ENCODE measurements around the gene KRTAP7-1. TPM values are rescaled to one million over a fixed set of nuclear protein-coding genes. Genes with fewer than 3 reads are reported as not detected.

Gene KRTAP7-1, protein sequence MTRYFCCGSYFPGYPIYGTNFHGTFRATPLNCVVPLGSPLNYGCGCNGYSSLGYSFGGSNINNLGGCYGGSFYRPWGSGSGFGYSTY
- total RNA-seq (not detected in 2 replicates), polyA plus RNA-seq (not detected in 2 replicates)

DNA sequence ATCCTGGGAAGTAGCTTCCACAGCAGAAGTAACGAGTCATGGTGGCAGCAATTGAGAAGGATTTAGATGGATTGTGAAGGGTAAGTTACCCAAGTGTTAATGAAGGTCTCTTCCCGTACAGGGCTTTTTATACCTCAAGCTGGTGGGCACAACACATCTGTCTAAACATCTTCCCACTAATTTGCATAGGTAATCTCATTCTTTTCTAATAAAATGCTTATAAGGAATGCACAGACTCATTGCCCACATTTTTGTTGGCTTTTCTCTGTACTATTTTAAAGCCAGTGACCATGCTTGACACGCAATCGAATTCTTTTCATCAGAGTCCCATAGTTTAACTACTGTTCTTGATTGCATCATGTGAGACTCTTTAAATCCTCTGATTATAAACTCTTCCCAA, at the start of gene KRTAP7-1:
TSS of gene KRTAP7-1 (minus strand) at position 101 of the 400 bp plus-strand sequence. CDS start at position 40, 61 bp downstream.
- no peak within 1 kb of the TSS for H2AFZ ChIP-seq
- no peaks in the 10 kb centered on the region for H3K4me1 ChIP-seq (ENCODE audit: insufficient read depth)
- H3K36me3 ChIP-seq (replicated peaks; ENCODE audit: insufficient read depth, low read depth) = no peaks in the 10 kb centered on the region
- H3K4me3 ChIP-seq = no peak within 1 kb of the TSS
- H3K9me2 ChIP-seq (replicated peaks; ENCODE audit: insufficient read depth) = no peaks in the 10 kb centered on the region
- no peak within 1 kb of the TSS for H3K27ac ChIP-seq
- no peaks in the 10 kb centered on the region for H3K79me2 ChIP-seq
- H3K9me3 ChIP-seq (ENCODE audit: low read depth) = no peaks in the 10 kb centered on the region
- 88% methylated on average over 4 of the region's 4 CpGs for WGBS (ENCODE audit: low lambda C conversion rate, missing lambda C conversion rate)
- DNase-seq (ENCODE audit: low spot score) = no peak
- H4K20me1 ChIP-seq (ENCODE audit: insufficient read depth, poor library complexity, severe bottlenecking) = no peaks in the 10 kb centered on the region
- TF ChIP-seq EZH2 (IDR thresholded peaks at IDR 0.05; ENCODE audit: borderline replicate concordance) = no peak
- TF ChIP-seq, protein P1, sequence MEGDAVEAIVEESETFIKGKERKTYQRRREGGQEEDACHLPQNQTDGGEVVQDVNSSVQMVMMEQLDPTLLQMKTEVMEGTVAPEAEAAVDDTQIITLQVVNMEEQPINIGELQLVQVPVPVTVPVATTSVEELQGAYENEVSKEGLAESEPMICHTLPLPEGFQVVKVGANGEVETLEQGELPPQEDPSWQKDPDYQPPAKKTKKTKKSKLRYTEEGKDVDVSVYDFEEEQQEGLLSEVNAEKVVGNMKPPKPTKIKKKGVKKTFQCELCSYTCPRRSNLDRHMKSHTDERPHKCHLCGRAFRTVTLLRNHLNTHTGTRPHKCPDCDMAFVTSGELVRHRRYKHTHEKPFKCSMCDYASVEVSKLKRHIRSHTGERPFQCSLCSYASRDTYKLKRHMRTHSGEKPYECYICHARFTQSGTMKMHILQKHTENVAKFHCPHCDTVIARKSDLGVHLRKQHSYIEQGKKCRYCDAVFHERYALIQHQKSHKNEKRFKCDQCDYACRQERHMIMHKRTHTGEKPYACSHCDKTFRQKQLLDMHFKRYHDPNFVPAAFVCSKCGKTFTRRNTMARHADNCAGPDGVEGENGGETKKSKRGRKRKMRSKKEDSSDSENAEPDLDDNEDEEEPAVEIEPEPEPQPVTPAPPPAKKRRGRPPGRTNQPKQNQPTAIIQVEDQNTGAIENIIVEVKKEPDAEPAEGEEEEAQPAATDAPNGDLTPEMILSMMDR (IDR thresholded peaks at IDR 0.05; ENCODE audit: poor library complexity) = no peak
- no peak for TF ChIP-seq EZH2phosphoT487 (IDR thresholded peaks at IDR 0.05; ENCODE audit: low read depth, severe bottlenecking, unreplicated experiment)
- H3K4me2 ChIP-seq = no peak within 1 kb of the TSS
- no peaks in the 10 kb centered on the region for H3K27me3 ChIP-seq

DNA sequence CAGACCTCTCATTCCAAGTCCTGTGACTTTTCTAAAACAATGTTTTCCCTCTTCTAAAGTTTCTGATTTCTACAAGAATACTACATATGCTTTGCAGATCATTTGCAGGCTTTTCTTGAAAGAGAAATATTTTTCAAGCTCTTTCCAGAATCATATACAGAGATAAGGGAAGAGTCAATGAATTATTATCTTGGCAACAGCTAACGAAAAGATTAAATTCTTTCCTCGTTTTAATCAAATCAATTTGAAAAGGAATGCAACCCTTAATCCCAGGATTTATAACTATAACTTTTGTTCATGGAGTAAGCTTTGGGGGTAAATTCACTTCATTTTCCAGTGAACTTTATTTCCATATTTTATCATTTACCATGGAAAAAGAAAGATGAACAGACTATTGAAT, 45.0 kb upstream of the KRTAP7-1 start:
- Histone ChIP-seq H3K4me2 (no peak overlapping the region), H3K36me3 (replicated peaks; ENCODE audit: insufficient read depth, low read depth) (no peaks in the 10 kb centered on the region), H4K20me1 (ENCODE audit: insufficient read depth, poor library complexity, severe bottlenecking) (no peaks in the 10 kb centered on the region), H3K4me1 (ENCODE audit: insufficient read depth) (no peaks in the 10 kb centered on the region), H3K79me2 (no peaks in the 10 kb centered on the region), H3K9me2 (replicated peaks; ENCODE audit: insufficient read depth) (no peaks in the 10 kb centered on the region), H2AFZ (no peak overlapping the region), H3K27me3 (no peaks in the 10 kb centered on the region), H3K9me3 (ENCODE audit: low read depth) (no peaks in the 10 kb centered on the region), H3K4me3 (no peak overlapping the region), H3K27ac (no peak overlapping the region)
- TF ChIP-seq EZH2phosphoT487 (IDR thresholded peaks at IDR 0.05; ENCODE audit: low read depth, severe bottlenecking, unreplicated experiment) (no peak), EZH2 (IDR thresholded peaks at IDR 0.05; ENCODE audit: borderline replicate concordance) (no peak)
- TF ChIP-seq, protein P1 (IDR thresholded peaks at IDR 0.05; ENCODE audit: poor library complexity) = no peak
- no peak for DNase-seq (ENCODE audit: low spot score)
- WGBS (ENCODE audit: low lambda C conversion rate, missing lambda C conversion rate) = 77% methylated on average over 2 of the region's 2 CpGs

DNA sequence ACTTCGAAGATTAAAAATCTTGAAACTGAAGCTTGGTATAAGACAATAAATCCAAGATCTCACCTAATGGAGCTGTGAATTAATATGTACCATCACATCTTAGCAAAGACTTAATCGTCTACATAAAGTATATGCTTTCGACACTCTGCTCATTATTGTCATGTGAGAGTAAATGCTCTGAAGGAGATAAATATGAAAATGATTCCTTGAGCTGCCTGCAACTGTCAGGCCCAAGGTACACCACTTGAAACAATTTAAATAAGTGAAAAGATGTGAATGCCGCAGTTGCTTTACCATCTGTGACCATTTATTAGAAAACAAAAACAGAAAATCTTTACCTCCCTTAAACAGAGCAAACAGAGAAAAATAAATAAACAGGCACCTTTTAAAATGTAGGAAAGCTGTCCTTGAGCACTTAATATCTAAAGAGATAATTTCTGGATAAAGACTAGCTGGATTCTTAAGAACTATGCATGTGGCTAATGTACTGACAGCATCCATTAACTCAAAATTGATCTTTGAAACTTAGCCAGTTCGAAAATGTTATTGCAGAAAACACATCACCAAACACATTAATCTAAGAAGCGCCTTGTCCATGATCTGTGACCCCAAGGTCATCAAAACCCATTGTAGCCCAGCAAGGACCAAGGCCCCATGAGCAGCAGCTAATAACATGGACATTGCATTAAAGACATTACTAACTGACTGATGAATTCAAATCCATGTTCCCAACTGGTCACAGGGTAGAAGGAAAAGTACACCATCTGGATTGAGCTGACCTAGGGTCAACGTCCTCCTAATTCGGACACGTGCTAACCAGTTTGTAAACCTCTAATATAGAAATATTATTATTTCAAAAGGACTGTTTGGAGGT, 18.3 kb upstream of the KRTAP7-1 start:
- Histone ChIP-seq H3K27me3 (no peaks in the 10 kb centered on the region), H2AFZ (no peak overlapping the region), H3K27ac (no peak overlapping the region), H3K36me3 (replicated peaks; ENCODE audit: insufficient read depth, low read depth) (no peaks in the 10 kb centered on the region), H3K4me3 (no peak overlapping the region), H3K4me2 (no peak overlapping the region), H4K20me1 (ENCODE audit: insufficient read depth, poor library complexity, severe bottlenecking) (no peaks in the 10 kb centered on the region), H3K9me2 (replicated peaks; ENCODE audit: insufficient read depth) (no peaks in the 10 kb centered on the region), H3K79me2 (no peaks in the 10 kb centered on the region), H3K9me3 (ENCODE audit: low read depth) (no peaks in the 10 kb centered on the region), H3K4me1 (ENCODE audit: insufficient read depth) (no peaks in the 10 kb centered on the region)
- TF ChIP-seq, protein P1 (IDR thresholded peaks at IDR 0.05; ENCODE audit: poor library complexity) = no peak
- TF ChIP-seq EZH2 (IDR thresholded peaks at IDR 0.05; ENCODE audit: borderline replicate concordance) = no peak
- no peak for DNase-seq (ENCODE audit: low spot score)
- 87% methylated on average over 9 of the region's 9 CpGs for WGBS (ENCODE audit: low lambda C conversion rate, missing lambda C conversion rate)
